Activated T-helper 1 cell treated with anti-CD3 and anti-CD28 coated beads, Interleukin-12 subunit alpha, Interleukin-12 subunit beta, Interleukin-2, Interleukin-4 antibody, amounts not matched to agents 30 ng/mL and 10 ng/mL and 1 ng/mL, durations not matched to agents 14 hours and 24 hours and 36 hours (primary cell): ENCODE data around the gene DES. TPM values are rescaled to one million over a fixed set of nuclear protein-coding genes. Genes with fewer than 3 reads are reported as not detected.

Source experiments
- DNase-seq: peaks from one replicate; pipeline ENCODE4 v3.0.0; 2021; ENCODE audit warnings: low spot score
- H3K27ac Mint-ChIP-seq: one replicate; pipeline ENCODE4 v1.8.0; 2021; ENCODE audit warnings: mild to moderate bottlenecking, mixed read lengths
- H3K27me3 Mint-ChIP-seq: one replicate; pipeline ENCODE4 v1.8.0; 2022; ENCODE audit warnings: mild to moderate bottlenecking, moderate library complexity, mixed read lengths; ENCODE audit not compliant: insufficient read depth
- H3K36me3 Mint-ChIP-seq: one replicate; pipeline ENCODE4 v1.8.0; 2021; ENCODE audit warnings: low read depth, mixed read lengths
- H3K4me1 Mint-ChIP-seq: one replicate; pipeline ENCODE4 v1.8.0; 2021; ENCODE audit warnings: low read depth, mixed read lengths
- H3K4me3 Mint-ChIP-seq: one replicate; pipeline ENCODE4 v1.8.0; 2021; ENCODE audit warnings: mild to moderate bottlenecking, moderate library complexity, mixed read lengths
- H3K9me3 Mint-ChIP-seq: one replicate; pipeline ENCODE4 v1.8.0; 2021; ENCODE audit warnings: mixed read lengths
- intact Hi-C: fragments of 100-400 bp; cut with micrococcal nuclease; formaldehyde crosslinking; loops from one replicate; pipeline ENCODE4 v1.15.1; 2024
- total RNA-seq: library from RNA; stranded (reverse); gene quantifications from 2 replicates; pipeline ENCODE4 v1.2.3, GENCODE V29; 2022

The DES gene
- total RNA-seq, 1 donor from 2014 or later = not detected

DNA sequence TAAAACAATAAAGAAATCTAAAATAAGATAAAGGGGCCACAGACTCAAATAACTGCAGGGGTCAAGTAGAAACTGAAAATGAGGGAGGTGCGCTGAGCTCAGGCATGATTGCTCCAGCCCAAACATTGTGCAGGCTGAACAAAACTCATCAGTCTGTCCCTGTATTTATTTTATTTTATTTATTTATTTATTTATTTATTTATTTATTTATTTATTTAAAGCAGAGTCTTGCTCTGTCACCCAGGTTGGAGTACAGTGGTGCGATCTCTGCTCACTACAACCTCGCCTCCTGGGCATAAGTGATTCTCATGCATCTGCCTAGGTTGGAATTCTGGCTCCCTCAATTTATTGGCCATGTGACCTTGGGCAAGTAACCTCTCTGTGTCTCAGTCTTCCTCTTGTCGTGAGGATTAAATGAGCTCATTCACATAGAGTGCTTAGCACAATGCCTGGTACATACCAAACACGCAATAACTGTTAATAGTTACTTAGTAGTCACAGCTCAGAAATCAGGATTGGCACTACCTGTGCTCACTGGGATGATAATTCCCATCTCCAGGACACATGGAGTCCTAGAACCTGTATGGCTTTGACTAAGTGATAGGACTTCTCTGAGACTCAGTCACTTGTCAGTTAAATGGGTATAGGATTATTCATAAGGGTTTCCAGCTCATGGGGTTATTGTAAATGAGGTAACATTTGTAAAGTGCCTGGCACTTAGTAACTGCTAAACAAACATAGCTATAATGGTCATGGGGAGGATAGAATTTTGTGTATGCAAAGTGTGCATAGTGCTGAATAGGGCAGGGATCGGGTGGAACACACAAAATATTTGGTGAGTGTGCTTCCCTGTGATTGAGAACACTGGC is 22.4 kb downstream of the DES start:
- Mint-ChIP-seq H3K4me3 (peak overlapping the region; percentile 77), H3K4me1 (peaks cover 14% of the 10 kb centered on the region), H3K27ac (no peak overlapping the region), H3K27me3 (peaks cover 44% of the 10 kb centered on the region), H3K36me3 (no peaks in the 10 kb centered on the region), H3K9me3 (no peaks in the 10 kb centered on the region)
- no peak for DNase-seq
- intact Hi-C loops = no loop called here

DNA sequence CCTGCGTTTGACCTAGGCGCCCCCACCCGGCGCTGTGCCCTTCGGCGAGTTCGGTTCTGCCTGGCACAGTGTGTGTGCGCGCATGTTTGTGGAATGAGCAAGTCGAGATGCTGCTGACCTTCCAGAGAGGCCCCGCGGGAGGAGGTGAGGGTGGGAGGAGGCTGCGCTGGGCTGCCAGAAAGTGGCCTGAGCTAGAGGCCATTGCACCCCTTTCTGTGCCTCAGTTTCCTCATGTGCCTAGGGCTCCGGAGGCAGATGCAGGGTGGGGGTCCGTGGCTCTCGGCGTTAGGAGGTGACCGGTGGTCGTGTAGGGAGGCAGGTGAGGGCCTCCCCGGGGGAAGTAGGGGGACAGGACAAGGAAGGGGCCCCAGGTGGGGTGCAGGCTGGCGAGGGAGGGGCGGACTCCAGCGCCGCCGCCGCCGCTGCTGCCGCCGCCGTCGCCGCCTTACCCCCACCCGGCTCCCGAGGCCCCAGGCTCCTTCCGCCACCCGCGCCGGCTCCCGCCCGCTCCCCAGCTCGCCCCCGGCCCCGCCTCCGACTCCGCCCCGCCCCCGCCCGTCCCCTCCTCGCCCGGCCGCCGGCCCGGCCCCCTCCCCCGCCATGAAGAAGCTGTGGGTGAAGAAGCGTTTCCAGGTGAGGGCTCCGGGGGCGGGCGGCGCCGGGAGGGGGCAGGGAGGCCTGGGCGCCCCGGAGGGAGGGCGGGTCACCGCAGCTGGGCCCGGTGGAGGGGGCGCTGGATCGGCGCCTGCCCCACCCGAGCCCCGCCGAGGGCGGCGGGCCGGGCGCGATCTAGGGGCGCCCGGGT is 23.5 kb downstream of the DES start:
- Mint-ChIP-seq H3K4me1 (peaks cover 14% of the 10 kb centered on the region), H3K27ac (no peak overlapping the region), H3K36me3 (no peaks in the 10 kb centered on the region), H3K4me3 (peak overlapping the region; percentile 77), H3K9me3 (no peaks in the 10 kb centered on the region), H3K27me3 (peaks cover 45% of the 10 kb centered on the region)
- intact Hi-C loops = no loop called here
- DNase-seq = peak; percentile 6

DNA sequence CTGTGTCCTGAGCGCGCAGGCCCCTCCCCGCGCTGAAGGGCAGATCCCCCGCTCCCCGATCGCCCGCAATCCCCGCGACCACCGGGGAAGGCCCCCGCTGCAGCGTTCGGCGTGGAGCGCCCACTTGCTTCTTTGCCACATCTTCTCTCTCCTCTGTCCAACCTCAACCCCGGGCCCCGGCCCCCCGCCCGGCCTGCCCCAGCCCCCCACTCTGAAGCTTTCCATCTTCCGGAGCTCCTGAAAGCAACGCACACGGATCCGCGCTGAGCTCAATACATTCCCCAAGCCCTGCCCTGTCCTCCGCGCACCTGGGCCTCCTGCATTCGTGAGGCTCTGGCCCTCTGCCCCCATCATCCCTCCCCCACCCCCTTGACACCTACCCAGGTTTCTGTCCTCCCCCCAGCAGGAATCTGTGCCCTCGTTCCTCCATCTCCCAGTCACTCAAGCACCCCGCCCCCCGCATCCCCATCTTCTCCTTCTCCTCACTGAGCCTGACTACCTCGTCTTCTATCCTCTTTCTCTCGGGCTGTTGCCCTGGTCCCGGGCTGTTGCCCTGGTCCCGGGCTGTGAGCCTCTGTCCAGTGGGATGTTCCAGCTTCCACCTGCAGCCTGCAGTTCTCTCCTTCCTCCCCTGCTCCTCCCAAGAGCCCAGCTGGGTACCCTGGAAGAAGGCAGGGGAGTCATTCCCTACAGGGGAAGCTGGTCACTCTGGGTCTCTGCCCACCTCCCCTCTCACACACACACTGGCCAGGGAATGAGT is 24.3 kb downstream of the DES start:
- H3K27ac Mint-ChIP-seq = no peak overlapping the region
- H3K4me3 Mint-ChIP-seq = peak overlapping the region; percentile 72
- no peaks in the 10 kb centered on the region for H3K9me3 Mint-ChIP-seq
- no peak for DNase-seq
- peaks cover 50% of the 10 kb centered on the region for H3K27me3 Mint-ChIP-seq
- intact Hi-C loops = no loop called here
- H3K36me3 Mint-ChIP-seq = no peaks in the 10 kb centered on the region
- peaks cover 14% of the 10 kb centered on the region for H3K4me1 Mint-ChIP-seq

DNA sequence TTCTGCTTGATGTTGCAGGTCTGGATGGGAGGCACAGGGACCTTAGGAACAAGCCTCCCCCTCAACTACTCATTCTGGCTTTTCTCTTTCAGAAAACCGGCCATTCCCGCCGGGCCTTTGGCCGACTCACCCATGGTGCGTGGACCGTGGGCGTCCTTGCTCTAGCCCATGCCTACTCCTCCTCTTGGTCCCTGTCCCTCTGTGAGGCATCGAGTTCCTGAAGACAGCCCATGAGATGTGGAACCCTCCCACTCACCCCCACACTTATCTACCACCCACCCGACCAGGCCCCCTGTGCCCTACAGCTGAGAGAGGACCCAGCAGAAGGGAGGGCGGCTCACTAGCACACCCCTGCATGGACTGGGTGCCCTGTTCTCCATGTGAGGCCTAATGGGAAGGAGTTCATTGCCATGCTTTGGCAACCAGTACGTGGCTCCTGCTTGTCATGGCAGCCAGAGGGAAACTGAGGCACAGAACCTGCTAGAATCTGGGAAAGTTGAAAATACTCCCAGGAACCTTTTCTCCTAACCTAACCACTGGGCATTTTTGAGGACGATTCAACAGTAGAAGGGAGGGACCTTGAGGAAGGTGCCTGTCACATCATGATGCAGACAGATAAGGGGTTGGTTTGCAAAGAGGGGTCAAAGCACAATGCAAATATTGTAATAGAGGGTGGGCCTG is 25.0 kb downstream of the DES start:
- Mint-ChIP-seq H3K4me1 (peaks cover 14% of the 10 kb centered on the region), H3K36me3 (no peaks in the 10 kb centered on the region), H3K27me3 (peaks cover 53% of the 10 kb centered on the region), H3K4me3 (peak overlapping the region; percentile 72), H3K27ac (no peak overlapping the region), H3K9me3 (no peaks in the 10 kb centered on the region)
- no peak for DNase-seq
- intact Hi-C loops = no loop called here

DNA sequence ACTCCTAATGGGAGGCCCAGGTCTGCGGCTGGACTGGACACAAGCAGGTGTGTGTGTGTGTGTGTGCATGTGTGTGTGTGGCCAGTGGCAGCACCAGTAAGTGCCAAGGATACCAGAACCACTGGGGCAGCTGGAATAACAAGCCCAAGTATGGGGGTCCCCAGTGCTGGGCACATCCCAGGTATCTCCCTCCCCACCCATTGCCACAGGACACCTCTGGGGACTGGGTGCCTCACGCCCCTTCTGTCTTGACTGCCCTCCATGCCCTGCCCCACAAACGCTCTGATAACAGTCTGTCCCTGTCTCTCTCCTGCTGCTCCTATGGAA is 25.5 kb downstream of the DES start:
- no peak for DNase-seq
- Mint-ChIP-seq H3K27ac (no peak overlapping the region), H3K4me1 (peaks cover 14% of the 10 kb centered on the region), H3K27me3 (peaks cover 53% of the 10 kb centered on the region), H3K36me3 (no peaks in the 10 kb centered on the region), H3K4me3 (peak overlapping the region; percentile 5), H3K9me3 (no peaks in the 10 kb centered on the region)
- intact Hi-C loops = no loop called here

DNA sequence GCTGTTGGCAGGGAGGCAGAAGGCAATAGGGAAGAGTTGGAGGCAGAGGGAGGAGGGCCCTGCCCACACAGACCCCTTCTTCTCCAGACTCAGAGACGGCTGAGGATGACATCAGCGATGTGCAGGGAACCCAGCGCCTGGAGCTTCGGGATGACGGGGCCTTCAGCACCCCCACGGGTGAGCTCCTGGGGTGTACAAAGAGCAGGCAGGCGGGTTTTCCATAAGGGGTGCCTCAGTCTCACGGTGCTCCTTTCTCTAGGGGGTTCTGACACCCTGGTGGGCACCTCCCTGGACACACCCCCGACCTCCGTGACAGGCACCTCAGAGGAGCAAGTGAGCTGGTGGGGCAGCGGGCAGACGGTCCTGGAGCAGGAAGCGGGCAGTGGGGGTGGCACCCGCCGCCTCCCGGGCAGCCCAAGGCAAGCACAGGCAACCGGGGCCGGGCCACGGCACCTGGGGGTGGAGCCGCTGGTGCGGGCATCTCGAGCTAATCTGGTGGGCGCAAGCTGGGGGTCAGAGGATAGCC is 26.5 kb downstream of the DES start:
- Mint-ChIP-seq H3K27ac (no peak overlapping the region), H3K9me3 (no peaks in the 10 kb centered on the region), H3K36me3 (no peaks in the 10 kb centered on the region), H3K4me1 (peaks cover 14% of the 10 kb centered on the region), H3K27me3 (peaks cover 57% of the 10 kb centered on the region), H3K4me3 (no peak overlapping the region)
- intact Hi-C loops = no loop called here
- no peak for DNase-seq

DNA sequence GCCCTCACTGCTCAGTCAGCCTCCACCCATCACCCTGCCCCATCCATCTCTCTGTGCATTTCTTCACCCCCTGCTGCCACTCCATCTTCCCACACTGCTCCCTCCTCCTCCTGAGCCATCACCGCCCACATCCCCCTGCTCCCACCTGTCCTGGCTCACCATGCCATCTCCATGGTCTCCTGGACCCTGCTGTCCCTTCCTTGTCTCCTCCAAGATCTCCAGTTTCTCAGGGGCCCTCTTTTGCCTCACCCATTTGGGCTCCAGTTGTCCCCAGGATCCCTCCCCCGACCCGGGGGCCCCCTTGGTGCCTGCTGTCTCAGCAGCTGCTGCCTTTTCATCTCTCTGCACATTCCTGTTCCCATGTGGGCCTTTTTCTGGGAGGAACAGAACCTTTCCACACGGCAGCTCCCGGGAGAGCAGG is 27.1 kb downstream of the DES start:
- Mint-ChIP-seq H3K27ac (no peak overlapping the region), H3K36me3 (no peaks in the 10 kb centered on the region), H3K4me1 (peaks cover 14% of the 10 kb centered on the region), H3K27me3 (peaks cover 58% of the 10 kb centered on the region), H3K4me3 (no peak overlapping the region), H3K9me3 (no peaks in the 10 kb centered on the region)
- intact Hi-C loops = no loop called here
- DNase-seq = no peak

DNA sequence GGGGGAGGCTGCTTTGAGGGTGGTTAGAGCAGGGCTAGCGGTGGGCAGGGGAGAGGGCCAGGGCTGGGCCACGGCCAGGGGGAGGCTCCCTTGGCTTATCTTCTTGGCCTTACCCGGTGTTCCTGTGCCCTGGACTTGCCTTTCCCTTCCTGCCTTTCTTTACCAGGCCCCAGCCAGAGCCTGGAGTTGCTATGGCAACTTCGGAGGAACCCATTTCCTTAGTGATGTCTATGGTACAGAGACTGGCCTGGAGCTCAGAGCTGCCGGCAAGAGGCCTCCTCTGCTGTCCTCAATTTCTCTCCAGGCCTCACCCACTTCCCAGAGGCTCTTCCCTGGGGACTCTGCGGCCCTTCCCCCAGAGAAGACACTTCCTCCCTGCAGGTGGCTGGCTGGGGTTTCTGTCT is 27.9 kb downstream of the DES start:
- no peaks in the 10 kb centered on the region for H3K36me3 Mint-ChIP-seq

DNA sequence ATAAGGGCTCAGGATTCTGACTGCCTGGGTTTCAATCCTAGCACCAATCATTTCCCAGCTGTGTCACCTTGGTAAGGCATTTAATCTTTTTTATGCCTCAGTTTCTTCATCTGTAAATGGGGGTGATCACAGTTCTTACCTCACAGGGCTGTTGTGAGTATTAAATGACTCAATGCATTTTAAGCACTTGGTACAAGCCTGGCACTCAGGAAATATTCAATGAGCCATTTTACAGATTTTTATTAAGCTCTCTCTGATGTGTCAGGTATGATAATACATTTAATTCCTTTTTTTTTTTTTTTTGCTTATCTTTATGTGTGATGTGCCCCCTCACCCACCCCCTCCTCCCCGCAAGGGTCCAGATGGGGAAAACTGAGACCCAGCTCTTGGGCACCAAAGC is 28.5 kb downstream of the DES start:
- Mint-ChIP-seq H3K4me3 (no peak overlapping the region), H3K4me1 (peaks cover 5% of the 10 kb centered on the region), H3K9me3 (no peaks in the 10 kb centered on the region), H3K27me3 (peaks cover 51% of the 10 kb centered on the region), H3K36me3 (no peaks in the 10 kb centered on the region), H3K27ac (no peak overlapping the region)
- intact Hi-C loops = no loop called here
- DNase-seq = no peak

More for the DNA sequence above, 27.9 kb downstream of the DES start:
- intact Hi-C loops = no loop called here
- H3K4me1 Mint-ChIP-seq = peaks cover 9% of the 10 kb centered on the region
- no peak overlapping the region for H3K4me3 Mint-ChIP-seq
- H3K27me3 Mint-ChIP-seq = peaks cover 56% of the 10 kb centered on the region
- H3K9me3 Mint-ChIP-seq = no peaks in the 10 kb centered on the region
- DNase-seq = no peak
- no peak overlapping the region for H3K27ac Mint-ChIP-seq

DNA sequence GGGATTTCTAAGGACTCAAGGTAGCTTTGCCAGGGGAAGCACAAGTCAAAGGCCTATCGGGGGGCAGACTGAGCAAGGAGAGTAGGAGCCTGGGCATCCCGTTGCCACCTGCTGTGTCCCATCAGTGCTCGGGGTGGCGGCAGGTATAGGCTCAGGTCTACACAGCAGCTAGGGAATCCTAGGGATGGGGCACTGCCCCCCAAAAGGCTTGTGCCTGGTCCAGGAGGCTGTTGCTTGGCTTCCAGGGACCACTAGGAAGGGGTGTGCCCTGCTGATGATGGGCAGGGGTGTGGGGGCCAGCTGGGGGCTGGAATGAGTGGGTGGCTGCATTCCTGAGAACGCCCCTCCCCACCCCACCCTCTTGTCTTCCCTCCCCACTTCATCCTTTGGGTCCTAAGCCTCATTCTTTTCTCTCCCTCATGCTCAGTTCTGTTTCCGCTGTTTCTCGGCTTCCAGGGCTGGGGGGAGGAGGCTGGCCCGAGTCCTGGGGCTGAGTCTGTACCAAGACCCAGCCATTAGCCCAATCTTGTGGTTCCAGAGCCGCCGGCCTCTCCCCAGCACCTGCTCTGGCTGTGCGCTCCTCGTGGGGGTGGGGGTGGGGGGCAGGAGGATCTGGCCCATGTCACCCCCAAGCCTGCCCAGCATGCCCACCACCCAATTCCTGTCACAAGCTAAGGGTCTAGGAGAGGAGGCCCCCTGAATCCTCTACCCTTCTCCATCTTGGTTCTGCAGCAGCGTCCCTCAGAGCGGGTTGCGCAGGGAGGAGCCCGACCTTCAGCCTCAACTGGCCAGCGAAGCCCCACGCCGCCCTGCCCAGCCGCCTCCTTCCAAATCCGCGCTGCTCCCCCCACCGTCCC is 29.3 kb downstream of the DES start:
- peaks cover 51% of the 10 kb centered on the region for H3K27me3 Mint-ChIP-seq
- H3K4me1 Mint-ChIP-seq = peaks cover 5% of the 10 kb centered on the region
- no peaks in the 10 kb centered on the region for H3K9me3 Mint-ChIP-seq
- intact Hi-C loops = no loop called here
- H3K4me3 Mint-ChIP-seq = no peak overlapping the region
- no peaks in the 10 kb centered on the region for H3K36me3 Mint-ChIP-seq
- no peak overlapping the region for H3K27ac Mint-ChIP-seq
- DNase-seq = no peak

DNA sequence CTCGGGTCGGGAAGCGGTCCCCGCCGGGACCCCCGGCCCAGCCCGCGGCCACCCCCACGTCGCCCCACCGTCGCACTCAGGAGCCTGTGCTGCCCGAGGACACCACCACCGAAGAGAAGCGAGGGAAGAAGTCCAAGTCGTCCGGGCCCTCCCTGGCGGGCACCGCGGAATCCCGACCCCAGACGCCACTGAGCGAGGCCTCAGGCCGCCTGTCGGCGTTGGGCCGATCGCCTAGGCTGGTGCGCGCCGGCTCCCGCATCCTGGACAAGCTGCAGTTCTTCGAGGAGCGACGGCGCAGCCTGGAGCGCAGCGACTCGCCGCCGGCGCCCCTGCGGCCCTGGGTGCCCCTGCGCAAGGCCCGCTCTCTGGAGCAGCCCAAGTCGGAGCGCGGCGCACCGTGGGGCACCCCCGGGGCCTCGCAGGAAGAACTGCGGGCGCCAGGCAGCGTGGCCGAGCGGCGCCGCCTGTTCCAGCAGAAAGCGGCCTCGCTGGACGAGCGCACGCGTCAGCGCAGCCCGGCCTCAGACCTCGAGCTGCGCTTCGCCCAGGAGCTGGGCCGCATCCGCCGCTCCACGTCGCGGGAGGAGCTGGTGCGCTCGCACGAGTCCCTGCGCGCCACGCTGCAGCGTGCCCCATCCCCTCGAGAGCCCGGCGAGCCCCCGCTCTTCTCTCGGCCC is 30.1 kb downstream of the DES start:
- Mint-ChIP-seq H3K4me3 (no peak overlapping the region), H3K9me3 (no peaks in the 10 kb centered on the region), H3K27me3 (peaks cover 45% of the 10 kb centered on the region), H3K36me3 (no peaks in the 10 kb centered on the region), H3K27ac (no peak overlapping the region), H3K4me1 (no peaks in the 10 kb centered on the region)
- no peak for DNase-seq
- intact Hi-C loops = no loop called here
